NCI-H1105 treated with DMSO at 0.1 percent for 48 hours (cell line): ENCODE measurements around the gene DDX51.
"Not testable (repeated sequence)": the region's sequence is repeated elsewhere in the genome, so short reads cannot be mapped to it uniquely, and the experiment has no call there.

Experiments
- DNase-seq: peaks from one replicate; lab custom pipeline; 2025; lab: John Stamatoyannopoulos, UW

DDX51 gene

GRCh38 chr12:132140501-132140900 lies 3.6 kb downstream of the DDX51 start:
- no peak for DNase-seq

- DNase-seq: no peak
These were observed 4.2 kb downstream of the DDX51 start for GRCh38 chr12:132139912-132140311.

- DNase-seq: no peak
These were observed 4.9 kb downstream of the DDX51 start for GRCh38 chr12:132138941-132139871.

GRCh38 chr12:132137483-132138125 lies 6.5 kb downstream of the DDX51 start:
- DNase-seq: no peak

- not testable (repeated sequence) for DNase-seq
These were observed 7.9 kb downstream of the DDX51 start for GRCh38 chr12:132136226-132136625.

- DNase-seq: not testable (repeated sequence)
These were observed 9.4 kb downstream of the DDX51 start for GRCh38 chr12:132134653-132135183.

- DNase-seq: peak; percentile 59
These were observed 10.0 kb downstream of the DDX51 start for GRCh38 chr12:132133952-132134652.

- DNase-seq: no peak
These were observed 11.3 kb downstream of the DDX51 start for GRCh38 chr12:132132609-132133430.

GRCh38 chr12:132131952-132132351 lies 12.2 kb downstream of the DDX51 start:
- DNase-seq: no peak

- no peak for DNase-seq
These were observed 12.9 kb downstream of the DDX51 start for GRCh38 chr12:132131229-132131628.

GRCh38 chr12:132130690-132131089 lies 13.4 kb downstream of the DDX51 start:
- no peak for DNase-seq

- no peak for DNase-seq
These were observed 15.1 kb downstream of the DDX51 start for GRCh38 chr12:132129007-132129406.

- no peak for DNase-seq
These were observed 17.1 kb downstream of the DDX51 start for GRCh38 chr12:132127041-132127440.

GRCh38 chr12:132125736-132126135 lies 18.4 kb downstream of the DDX51 start:
- no peak for DNase-seq

GRCh38 chr12:132124766-132125425 lies 19.2 kb downstream of the DDX51 start:
- no peak for DNase-seq

GRCh38 chr12:132123970-132124765 lies 20.0 kb downstream of the DDX51 start:
- no peak for DNase-seq

GRCh38 chr12:132121283-132121682 lies 22.8 kb downstream of the DDX51 start:
- no peak for DNase-seq

GRCh38 chr12:132118876-132119275 lies 25.2 kb downstream of the DDX51 start:
- DNase-seq: no peak

- DNase-seq: no peak
These were observed 26.6 kb downstream of the DDX51 start for GRCh38 chr12:132117558-132117875.
